NCI-H1417 treated with DMSO at 0.1 percent for 48 hours (cell line): Measurements from ENCODE around the gene GNAI1.

ENCODE experiments used
- DNase-seq: peaks from one replicate; lab custom pipeline; 2025; lab: John Stamatoyannopoulos, UW

GNAI1 gene

DNA sequence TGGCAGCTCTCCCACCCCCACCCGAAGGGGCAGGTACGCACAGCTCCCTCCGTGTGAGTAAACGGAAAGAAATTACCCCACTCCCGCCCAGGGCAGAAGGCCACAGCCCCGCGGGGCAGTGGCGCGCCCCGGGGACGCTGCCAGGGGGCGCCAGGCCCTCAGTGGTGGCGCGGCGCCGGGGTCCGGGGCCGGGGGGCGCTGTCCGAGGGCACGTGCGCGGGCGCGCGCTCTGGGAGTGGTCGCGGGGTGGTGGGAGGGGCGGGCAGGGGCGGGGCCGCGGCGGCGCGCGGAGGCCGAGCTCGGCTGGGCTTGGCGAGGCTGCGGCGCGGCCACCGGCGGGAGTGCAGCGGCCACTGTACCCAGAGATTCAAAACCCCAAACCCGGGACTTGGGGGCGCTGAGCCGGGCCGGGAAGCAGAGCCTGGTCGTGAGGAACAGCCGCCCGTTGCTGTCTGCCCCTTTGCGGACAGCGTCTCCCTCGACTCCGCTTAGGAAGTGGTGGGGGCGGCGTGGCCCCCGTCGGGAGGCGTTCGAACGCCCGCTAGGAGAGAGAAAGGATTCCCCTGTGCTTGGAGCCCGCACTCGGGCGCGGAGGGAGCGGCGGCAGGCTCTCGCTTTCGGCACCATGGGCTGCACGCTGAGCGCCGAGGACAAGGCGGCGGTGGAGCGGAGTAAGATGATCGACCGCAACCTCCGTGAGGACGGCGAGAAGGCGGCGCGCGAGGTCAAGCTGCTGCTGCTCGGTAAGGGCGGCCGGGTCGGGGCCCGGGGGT lies at the start of gene GNAI1:
Gene GNAI1, plus strand, starts transcription at position 296 of the 773 bp plus-strand sequence. Its CDS starts 330 bp downstream, at position 626.
- DNase-seq, result peak; percentile 31

DNA sequence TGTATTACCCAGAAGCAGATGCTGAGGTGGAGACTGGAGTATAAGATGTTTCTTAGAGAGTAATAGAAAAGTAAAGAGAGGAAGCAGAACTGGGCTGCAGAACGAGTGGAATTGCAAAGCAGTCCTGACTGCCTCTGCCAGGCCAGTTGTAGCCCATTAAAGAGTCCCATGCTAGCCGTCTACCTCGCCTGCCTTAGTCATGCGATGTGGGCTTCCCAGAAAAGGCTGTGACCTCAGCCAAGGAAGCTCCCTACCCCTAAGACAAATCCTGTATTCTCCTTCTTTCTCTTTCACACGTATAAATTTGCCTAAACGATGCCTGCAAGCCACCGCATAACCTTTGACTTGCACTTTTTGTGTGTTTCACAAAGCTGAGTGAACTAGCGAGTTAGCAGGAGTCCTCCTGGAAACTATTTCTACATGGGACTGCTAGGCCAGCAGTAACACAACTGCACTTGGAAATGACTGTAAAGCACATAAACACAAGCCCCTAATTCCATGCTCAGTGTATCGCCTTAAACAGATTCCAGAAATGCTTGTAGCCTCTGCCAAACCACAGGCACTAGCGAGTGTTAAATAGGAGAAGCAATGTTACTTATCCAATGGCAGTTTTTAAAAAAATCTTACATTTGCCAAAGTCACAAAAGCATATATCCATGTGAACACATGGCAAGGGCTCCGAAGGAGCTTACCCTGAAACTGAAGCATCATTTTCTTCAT lies 47.4 kb upstream of the GNAI1 start:
- DNase-seq, result no peak

DNA sequence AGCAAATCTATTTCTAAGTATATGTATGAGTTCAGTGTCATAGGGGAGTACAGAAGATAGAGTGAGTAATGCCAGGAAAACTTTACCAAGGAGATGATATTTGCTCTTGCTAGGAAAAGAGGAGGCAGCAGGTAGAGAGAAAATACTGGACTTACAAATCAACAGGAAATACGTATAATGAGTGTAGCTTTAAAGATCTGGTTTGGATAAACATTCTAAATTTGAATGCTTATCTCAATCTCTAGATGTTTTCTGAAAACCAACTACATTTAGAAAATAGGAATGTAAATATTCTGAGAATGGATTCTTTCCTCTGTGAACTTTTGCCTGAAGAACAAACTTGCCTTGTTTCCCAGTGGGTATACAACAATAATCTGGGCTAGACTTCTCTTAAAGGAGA lies 46.9 kb upstream of the GNAI1 start:
- DNase-seq, result no peak

DNA sequence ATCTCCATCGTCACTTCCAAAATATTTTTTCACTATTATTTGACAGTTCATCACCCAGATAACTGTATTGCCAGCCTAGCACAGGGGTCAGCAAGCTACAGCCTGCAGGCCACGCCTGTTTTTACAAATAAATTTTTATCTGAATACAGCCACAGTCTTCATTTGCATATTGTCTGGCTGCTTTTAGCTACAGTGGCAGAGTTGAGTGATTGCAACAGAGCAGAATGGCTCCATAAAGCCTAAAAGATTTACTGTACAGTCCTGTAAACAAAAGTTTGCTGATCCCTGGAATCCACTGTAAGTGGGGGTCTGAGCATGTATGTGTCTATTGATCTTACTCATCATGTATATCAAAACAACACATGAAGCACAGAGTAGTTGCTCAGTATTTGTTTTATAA lies 45.9 kb upstream of the GNAI1 start:
- DNase-seq, result no peak

DNA sequence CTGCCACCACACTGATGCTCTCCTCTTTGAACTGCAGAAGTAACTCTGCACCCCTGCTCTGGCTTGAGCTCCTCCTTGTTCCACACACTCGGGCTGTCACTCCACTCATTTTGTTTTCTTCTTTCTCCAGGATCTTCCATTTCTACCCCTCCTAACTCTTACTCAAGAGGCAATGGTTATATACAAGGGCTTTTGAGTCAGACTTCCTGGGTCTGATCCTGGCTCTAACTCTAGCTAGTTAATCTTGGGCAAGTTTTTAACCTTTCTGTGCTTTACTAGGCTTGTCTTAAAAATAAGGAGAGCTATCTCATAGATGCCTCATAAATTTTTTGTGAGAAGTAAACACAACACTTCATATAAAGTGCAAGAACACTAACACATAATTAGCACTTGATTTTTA lies 45.3 kb upstream of the GNAI1 start:
- no peak for DNase-seq

DNA sequence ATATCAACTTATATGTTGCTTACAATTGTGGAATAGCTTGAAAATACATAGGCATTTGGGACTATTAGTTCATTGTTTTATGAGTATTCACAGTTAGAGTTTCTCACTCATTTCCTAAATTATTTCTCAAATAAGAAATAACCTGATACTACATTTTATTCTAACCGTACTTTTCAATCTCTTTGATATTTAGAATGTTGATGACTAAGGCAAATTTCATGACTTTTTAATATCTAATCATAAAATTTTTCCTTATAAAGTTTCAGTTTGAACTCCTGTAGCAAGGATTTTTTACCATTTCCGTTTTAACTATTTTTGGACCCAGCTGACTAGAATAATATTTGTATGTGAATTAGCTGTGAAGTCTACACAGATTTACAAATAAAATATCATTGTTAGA lies 41.3 kb upstream of the GNAI1 start:
- DNase-seq, result no peak

DNA sequence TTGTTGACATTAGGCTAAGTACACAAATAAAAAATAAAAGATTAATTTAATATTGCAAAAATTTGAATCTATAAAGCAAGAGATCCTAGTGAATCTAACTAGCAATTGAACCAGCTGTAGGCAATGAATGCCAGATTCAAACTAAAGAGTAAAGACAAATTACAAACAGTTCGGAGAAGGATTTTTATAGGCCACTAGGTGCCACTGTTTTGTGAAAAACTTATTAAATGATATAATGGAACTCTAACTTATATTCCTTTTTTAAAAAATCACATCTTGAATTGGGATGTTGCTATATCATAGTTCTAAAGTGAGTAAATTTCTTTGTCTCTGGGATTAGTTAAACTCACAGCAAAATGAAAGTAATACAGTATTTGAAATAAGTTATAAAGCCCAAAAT lies 39.1 kb upstream of the GNAI1 start:
- no peak for DNase-seq

DNA sequence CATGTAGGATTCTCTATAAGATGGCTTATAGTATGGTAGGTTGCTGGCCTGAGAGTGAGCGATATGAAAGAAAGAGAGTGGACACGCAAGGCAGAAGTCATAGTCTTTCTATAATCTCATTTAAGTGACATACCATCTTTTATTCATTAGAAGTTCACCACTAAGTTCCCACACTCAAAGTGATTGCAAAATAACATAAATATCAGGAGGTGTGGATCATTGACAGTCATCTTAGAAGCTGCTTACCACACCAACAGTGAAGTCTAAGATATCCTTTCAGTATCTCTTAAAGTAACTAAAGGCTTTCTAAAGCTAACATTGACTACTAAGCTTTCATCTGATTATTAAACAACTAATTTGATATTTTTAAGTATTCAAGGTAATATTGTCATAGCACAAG lies 36.9 kb upstream of the GNAI1 start:
- no peak for DNase-seq

DNA sequence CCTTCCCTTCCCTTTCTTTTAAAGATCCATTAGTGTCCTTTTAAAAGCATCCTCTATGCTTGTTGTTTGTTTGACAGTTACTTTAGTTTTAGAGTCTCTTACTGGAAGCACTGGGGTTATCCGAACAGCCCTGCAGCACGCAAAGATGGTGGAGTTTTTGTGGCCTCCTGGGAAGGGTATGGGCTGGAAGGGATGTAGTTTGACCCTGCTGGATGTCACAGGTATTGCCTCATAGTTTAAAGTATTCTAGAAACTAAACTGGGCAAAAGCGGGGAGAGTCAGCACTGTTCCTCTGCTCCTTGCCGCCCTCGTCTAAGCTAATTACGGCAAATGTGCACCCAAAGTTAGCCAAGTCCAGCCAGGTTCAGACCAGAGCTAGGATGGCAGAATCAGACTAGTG lies 35.8 kb upstream of the GNAI1 start:
- DNase-seq, result no peak

DNA sequence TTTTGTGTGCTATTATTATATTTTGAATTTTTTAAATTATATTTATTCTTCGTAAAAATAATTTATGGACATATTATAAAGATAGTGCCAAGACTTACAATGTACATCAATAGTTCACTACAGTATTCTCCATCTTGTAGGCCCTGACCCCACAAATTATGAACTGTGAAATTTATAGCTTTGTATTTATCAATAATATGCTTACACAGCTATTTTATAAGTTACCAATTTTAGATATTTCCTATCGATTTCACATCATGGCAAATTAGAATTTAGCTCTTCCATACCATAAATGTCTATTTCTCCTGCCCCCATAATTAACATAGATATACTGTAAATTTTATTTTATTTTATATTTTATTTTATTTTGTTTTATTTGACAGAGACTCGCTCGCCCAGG lies 34.4 kb upstream of the GNAI1 start:
- DNase-seq, result no peak

DNA sequence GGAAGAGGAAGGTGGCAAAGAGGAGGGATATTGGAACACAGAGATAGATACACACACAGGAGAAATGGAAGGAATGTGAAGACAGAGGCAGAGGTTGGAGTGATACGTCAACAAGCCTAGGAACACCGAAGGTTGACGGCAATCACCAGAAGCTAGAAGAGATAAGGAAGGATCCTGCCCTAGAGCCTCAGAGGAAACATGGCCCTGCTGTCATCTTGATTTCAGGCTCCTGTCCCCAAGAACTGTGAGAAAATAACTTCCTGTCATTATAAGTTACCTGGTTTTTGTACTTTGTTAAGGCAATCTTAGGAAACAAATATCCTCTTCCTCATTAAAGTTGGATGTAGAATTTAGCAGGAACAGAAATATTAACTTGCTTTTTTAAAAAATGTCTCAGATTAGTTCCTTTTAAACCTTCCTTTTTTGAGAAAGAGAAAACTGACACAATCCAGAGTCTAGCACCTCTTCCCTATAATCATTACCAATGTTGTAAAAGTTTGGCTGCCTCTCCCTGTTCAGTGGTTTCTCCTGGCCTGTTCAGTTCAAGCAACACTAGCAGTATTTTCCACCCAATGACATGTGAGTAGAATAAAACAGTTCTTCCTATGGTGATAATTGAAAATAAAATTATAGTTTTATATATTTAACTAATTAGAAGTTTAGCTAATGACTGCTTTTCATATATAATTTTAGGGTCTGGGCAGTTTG lies 28.8 kb upstream of the GNAI1 start:
- no peak for DNase-seq

DNA sequence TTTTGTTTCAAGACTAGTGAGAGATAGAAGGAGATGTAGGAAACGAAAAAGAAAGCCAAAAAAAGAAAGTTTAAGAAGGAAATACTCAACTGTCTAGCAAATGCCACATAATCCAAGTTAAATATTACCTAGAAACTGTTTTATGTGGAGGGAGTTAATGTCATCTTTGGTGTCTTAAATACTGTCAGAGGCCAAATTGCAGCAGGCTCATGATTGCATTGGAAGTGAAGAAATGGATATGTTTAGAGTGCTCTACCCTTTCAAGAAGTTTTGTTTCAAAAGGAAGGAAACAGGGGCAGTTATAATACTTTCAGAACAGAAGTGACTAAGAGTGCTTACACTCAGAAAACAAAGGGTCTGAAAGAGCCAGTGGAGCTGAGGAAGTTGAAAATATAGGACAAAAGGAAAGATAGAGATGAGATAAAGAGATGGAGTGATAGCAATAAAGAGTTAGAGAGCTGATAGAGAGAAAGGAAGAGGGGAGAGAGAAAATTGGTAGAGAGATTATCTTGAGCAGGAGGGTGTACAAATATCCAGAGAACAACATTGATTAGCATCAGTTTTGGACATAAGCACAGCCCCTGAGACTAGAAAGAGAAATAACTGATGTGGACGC lies 28.0 kb upstream of the GNAI1 start:
- DNase-seq, result no peak

DNA sequence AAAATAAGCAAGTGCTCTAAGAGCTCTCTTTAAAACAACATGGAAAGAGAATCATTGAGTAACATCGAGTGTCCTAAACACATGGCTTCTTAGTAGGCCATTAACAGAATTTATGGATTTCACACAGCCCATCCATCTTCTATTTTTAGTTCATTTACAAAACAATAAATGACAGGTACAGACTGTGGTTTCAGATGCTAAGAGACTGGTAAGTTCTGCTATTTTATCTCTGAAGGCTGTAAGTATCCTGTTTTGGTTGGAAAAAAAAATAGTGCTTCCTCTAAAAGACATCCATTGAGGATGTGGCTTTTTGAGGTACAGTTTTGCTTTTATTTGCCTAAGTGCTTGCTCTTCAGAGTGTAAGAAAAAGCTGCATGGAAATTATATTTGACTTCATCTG lies 27.4 kb upstream of the GNAI1 start:
- no peak for DNase-seq

DNA sequence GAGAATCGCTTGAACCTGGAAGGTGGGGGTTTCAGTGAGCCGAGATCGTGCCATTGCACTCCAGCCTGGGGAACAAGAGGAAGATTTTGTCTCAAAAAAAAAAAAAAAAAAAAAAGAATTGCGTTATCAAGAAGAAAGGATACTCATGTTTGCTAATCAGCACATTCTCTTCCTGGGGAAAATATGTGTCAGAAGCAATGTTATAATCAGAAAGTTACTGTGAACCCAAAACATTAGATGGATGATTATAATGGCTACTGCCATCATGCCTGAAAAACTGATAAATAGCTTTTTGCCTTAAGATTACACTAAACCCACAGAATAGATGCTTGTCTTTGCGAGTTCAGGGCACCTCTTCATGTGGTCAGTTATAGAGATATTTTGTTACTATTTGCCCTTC lies 24.3 kb upstream of the GNAI1 start:
- DNase-seq, result no peak

DNA sequence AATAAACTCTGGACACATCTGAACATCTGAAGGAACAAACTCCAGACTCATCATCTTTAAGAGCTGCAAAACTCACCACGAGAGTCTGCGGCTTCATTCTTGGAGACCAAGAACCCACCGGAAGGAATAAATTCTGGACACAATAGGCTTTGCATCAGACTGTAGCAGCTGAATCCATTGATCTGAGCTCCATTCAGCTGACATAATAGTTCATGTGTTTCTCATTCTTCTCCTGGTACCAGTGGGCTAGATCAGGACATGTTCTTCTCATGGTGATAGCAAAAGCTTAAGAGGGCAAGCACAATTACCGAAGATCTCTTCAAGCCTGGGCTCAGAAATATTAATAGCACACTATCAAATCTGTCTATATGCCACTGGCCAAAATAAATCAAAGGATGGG lies 20.5 kb upstream of the GNAI1 start:
- no peak for DNase-seq

DNA sequence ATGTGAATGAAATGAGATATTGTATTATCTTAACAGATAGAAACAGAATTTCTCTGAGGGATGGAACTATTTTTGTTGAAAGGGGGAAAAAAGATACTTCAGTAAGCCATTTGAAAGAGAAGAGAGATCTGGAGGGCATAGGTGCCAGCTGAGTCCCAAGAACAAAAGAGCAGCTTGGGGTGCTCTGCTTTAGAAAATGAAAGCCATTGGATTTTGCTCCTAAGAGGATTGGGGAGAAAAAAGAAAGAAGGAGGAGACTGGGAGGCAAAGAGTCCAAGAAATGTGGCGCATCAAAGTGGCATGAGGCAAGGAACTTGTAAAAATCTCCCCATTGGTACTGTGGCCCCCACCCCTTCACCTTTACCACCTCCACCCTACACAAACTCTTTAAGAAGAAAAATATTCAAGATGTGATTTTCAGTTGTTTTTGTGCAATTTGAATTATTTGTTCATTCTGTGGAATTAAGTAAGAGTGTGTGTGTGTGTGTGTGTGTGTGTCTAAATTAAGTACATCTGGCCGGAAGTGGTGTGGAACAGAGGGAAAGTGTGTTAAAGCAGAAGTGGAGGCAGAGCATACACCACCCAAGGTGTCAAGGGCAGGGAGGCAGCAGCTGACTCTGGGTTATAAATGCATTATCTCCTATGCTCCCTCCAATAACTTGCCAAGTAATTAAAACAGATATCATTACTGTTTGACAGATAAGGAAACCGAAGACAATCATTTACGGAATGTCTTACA lies 9.9 kb upstream of the GNAI1 start:
- DNase-seq, result no peak

DNA sequence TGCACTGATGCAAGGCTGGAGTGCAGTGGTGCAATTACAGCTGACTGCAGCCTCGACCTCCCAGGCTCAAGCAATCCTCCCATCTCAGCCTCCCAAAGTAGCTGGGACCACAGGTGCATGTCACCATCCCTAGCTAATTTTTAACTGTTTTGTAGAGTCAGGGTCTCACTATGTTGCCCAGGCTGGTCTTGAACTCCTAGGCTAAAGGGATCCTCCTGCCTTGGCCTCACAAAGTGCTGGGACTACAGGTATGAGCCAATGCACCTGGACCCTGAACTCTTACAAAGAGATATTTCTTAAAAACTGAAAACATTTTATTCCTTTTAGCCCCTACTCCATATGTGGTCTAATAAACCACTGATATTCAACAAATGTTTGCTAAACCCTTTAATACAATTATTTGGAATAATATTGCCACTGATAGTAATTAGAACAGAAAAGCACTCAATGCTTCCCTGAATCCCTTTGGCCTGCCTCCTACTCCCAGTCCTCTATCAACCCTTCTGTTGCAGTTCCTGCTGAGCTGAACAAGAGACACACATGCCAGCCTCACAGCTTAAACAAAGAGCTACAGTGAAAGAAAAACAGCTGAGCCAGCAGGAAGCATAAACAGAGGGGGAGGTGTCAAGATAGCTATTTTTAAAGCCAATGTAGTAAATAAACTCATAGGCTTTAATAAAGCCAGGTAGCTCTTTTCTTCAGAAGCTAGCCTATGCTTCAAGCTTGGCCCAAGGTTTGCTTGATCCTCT lies 7.0 kb upstream of the GNAI1 start:
- peak; percentile 77 for DNase-seq

DNA sequence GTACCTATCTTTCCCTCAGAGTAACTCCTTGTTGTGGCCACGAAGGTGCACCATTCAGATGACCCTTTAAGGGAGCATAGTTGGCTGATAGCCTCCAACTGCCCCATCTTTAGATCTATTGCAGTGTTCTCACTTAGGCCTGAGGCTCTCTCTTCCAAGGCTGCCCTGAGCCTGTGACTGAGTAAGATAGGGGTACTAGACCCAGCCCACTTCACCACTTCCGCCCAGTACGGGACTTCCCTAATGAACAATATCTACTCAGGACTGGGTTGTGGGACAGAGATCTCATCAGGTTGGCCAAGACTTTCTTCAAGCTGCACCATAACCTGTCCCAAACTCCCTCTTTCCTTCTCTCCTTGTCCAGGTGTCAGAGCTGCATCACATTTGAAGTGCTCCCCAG lies 5.7 kb upstream of the GNAI1 start:
- DNase-seq, result no peak

DNA sequence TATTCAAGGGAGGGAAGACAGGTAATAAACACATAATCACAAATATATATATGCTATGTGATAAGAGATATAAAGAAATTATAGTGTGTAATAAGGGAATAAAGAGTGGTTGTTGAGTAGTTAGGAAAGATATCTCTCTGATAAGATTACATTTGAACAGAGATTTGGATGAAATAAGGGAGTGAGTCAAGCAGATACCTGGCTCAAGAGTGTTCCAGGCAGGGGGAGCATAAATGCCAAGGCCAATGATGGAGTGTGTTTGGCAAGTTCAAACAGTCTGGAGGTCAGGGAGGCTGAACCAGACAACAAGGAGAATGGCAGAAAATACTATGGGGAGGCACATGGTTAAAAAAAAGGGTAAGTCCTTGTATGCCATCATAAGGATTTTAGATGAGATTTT lies 4.8 kb upstream of the GNAI1 start:
- no peak for DNase-seq

DNA sequence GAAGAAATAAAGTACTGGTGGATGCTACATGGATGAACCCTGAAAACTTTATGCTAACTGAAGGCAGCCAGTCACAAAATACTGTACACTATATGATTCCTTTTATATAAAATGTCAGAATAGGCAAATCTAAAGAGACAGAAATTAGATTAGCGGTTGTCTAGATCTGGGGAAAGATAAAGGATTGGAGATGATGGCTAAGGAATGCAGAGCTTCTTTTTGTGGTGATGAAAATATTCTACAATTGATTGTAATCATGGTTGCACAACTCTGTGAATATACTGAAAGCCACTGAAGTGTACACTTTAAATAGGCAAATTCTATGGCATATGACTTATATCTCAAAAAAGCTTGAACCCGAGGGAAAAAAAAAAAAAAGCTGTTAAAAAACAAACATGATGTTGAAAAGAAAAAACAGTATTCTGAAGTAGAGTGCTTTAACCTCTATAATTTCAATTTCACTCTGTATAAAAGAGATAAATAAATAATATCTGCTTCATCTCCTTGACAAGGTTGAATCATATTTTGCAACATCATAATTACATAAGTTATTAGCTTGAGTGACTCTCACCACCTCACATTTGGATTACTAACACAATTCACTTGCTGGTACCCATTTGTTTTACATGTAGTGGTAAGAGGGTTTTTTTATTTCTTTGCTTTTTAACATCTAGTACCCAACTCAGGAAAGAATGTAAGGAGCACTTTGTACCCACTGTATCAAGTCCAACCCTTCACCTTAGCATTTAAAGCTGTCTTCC lies 2.8 kb upstream of the GNAI1 start:
- no peak for DNase-seq
